GM19395 (cell line): ENCODE measurements around the gene SEMA7A.

Source experiments
- ATAC-seq: cut with Tn5 transposase; IDR thresholded peaks from one replicate; pipeline ENCODE4 v1.9.1; 2021; ENCODE audit warnings: mild to moderate bottlenecking, moderate library complexity; ENCODE audit not compliant: unreplicated experiment

Gene SEMA7A

DNA sequence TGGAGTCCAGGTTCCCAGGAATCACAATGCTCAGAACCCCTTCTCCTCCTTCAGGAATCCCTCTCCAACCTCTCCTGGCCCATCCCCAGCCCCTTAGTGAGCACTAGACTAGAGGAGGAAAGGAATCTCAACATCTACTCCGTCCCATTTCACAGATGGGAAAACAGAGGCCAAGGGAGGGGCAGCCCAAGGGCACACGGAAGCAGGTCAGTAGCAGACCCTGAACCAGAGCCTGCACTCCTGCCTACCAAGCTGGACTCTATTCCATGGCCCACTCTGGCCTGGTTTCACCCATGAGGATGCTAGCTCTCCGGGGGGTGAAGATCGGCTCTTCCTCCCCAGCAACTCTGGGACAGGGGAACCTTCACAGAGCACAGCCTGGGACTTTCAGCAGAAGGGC is 14.3 kb downstream of the SEMA7A start:
- no peak for ATAC-seq

DNA sequence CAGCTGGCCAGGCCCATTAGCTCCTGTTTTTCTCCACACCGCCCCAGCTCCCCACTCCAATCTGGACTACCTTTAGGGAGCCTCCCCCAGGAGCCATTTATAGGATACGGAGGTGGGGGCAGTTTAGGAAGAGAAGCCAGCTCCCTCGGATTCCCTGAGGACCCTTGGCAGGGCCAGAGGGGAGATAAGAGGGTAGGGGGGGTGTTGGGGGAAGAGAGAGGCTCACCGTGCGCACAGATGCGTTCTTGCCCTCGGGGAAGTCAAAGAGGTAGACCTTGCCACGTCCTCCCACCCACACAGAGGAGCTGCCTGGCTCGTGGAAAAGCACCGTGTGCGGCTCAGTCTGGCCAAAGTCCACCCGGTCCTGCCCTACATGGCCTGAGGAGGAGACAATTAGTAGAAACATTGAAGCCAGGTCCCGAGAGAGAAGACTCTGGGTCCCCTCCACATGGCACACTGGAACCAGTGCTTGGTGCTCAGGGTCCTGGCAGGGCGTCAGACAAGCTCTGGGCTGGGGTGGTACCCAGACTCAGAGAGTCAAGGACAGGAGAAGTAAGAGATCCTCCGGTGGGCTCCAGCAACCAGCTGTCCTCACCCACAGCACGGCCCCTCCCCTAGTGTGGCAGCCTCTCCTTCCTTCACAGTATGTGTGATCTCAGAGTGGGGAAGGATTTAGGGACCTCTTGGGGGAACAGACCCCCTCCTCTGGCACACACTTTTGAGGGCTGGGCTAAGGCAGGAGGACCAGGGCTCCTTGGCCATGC is 15.0 kb downstream of the SEMA7A start:
- ATAC-seq, result no peak

DNA sequence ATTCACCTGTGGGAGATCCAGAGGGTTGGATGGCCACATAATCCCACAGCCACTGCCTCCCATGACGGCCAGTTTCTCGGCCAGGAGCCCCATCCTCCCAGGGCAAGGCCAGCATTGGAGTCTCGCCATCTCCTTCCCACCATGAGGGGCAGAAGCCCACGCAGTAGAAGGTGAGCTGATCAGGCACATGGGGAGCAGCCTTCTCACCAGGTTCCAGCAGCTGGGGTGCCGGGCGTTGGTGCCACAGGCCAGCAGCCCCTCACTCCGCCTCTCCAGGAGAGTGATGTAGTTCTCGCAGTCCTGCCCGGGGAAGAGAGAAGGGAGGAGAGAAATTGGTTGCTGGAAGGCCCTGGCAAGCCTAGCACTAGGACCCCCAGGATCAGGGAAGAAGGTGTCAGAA is 16.1 kb downstream of the SEMA7A start:
- no peak for ATAC-seq

DNA sequence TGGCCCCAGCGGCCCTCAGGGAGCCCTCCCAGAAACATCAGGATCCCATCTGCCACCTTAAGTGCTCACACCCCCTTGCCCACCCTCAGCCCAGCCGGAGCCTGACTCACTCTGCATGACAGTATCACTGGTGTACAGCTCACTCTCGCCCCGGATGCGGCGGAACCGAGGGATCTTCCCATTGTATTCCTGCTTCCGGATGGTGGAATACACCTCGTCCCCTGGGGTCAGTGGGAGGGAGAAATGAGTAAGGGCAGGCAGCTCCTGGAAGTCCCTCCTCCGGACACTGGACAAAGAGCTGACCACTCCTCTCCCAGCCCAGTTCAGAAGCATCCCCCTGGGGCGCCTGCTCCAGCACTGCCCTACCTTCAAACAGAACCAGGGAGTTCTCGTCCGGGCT is 16.5 kb downstream of the SEMA7A start:
- no peak for ATAC-seq

DNA sequence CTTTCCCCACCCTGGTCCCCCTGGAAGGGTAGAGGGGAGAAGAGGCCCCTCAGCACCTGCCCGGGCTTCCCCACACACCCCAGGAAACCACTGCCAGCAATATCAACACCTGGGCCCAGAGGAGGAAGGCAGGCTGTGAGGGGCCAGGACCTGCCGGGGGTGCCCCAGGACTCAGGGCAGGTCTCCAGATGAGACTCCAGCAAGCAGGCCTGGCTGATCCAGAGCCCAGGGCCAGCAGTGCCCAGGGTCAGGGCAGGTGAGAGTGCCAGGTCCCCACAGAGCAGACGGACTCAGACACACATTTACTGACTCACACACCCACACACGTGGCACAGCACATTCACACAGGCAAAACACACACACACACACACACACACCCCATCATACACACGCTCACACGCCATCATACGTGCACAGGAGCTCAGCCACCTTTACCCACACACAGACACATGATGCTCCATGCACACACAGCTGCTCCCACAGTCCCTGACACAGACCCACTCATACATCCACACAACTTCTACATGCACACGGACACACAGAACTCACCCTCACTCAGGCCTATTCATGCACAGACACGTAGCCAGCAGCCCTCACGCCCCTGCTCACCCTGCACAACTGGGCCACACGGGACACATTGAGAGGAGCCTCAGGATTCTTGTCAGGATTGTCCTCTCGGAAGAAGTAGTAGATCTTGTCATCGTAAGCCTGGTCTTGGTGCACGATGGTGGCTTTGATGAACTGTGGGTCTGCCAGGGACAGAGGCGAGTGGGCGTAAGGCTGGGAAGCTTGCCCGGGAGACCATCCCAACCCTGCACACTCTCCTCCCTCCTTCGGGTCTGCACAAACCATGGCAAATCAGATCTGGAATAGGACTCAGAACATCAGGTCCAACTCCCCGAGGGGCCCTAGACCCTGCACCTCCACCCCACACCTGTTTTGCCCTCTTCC is 17.5 kb downstream of the SEMA7A start:
- no peak for ATAC-seq

DNA sequence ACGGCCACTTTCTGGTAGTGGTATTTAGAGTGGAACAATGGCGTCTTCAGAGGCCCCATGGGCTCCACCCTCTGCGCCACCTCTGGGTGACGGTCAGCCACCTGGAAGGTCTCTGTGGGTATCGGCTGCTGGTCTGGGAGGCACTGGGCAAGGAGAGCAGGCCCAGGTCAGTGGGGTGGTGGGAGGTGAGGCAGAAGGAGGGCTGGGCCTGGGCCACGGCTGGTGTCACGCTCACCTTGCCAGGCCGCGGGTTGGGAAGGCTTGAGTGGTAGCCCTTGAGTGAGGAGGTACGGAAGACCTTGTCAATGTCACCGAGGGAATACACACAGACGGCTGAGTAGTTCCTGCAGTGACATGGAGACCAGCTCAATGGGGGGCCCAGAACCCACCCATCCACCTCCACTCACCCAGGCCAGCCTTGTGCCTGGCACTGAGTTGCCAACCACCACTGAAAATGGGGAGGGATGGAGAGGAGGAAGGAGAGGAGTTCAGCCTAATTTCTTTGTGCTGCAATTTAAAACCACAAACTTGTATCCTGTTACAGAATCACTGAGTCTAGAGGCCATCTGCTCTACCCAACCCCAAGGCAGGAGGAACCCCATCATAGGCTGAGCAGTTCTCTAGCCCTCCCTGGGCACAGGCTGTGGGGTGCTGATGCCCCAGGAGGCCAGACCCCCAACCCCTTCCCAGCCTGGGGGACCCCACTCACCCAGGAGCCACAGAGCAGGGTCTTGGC is 19.0 kb downstream of the SEMA7A start:
- no peak for ATAC-seq

DNA sequence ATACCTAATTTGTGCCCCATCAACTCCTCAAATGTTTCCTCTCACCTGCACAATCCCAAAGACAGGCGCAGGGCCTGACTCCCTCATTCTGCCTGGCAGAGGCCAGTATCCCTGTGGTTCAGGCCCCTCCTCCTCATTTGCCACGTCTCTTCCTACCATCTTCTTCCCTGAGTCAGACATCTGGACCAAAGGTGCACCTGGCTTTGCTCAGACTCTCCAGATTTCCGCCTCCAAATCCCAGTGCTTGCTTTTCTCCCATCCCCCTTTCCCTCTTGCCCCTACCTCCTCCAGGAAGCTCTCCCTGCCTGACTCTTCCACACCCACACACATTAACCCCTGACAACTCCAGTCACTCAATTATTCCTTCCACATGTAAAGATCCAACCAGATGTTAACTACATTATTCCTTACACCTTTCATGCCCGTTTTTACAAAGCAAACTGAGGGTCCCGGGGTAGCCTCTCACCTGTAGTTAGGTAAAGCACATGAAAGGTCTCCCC is 19.6 kb downstream of the SEMA7A start:
- no peak for ATAC-seq

DNA sequence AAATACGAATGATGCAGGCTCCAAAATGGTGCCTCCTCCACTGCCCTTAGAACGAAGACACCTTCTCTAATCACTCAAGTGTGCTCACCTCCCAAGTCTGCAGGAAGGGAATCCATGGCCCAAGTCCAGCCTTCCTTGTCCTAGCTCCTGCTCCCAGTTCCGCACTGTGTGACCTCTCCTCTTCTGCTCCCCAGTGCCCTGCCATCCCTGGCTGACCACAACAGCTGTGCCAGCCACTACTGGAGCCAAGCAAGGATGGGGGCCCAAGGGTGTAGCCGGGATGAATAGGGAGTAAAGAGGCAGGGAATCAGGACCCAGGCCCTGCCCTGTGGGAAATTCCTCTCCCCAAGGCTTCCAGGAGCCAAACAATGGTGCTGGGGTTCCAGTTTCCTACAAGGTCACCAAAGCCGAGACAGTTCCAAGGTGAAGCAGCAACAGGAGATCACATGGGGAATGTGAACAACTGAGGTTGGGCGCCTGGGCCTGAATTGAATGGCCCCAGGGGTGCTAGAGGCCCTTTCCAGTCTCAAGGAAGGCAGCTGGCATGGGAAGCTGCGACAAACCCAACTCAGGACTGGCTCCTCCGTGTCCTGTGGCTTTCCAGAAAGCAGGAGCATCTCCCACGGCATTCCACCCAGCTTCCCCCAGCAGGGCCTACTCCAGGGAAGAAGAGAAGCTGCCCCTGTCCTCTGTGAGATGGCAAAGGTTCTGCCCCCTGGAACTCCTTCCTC is 20.2 kb downstream of the SEMA7A start:
- ATAC-seq, result no peak

DNA sequence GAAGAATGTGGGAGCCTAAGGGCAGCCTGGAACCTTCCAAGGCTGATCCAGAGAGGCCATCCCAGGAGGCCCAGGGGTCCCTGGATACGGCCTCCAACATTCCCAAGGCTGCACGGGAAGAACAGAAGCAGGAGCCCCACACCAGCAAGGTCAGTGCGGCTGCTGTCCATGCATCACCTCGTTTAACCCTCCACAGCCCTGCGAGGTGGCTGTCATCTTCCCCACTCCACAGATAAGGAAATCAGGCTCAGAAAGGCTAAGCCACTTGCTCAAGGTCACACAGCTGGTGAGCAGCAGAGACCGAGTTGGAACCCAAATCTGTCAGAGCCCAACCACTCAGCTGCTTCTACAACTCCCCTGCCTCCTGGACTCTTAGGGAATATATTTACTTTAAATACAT is 21.6 kb downstream of the SEMA7A start:
- ATAC-seq, result no peak

DNA sequence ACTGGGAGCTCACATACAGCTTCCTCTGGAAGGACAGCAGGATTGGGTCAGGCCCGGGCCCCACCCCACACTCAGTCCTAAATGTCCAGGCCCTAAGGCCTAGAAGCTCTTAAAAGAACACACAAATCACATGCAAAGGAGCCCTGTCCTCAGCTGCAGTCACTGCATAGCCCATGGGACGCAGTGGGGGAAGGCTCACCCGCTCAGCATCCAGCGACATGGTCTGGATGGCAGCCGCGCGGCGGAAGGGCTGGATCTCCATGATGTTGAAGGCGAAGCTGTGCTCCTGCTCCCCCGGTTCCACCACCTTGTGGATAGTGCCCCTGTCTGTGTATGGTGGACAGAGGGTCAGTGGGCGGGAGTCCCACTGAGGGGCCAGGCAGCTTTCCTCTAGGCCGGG is 22.1 kb downstream of the SEMA7A start:
- no peak for ATAC-seq

DNA sequence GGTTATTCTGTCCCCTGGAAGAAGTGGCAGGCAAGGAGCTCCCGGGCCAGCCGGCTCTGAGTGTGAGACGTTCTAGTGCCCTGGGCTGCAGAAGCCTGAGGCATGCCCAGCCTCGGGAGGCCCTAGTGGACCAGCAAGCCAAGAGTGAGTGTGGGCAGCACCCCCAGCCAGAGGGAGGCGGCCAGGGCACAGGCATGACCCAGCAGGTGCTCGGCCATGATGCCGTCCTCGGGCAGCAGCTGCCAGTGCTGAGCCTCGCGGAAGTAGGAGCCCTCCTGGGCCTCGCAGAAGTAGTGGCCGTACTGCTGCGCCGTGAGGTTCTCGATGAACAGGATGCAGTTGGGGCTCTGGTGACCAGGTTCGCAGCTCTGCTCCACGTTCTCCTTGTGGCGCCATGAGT is 23.3 kb downstream of the SEMA7A start:
- ATAC-seq, result no peak

DNA sequence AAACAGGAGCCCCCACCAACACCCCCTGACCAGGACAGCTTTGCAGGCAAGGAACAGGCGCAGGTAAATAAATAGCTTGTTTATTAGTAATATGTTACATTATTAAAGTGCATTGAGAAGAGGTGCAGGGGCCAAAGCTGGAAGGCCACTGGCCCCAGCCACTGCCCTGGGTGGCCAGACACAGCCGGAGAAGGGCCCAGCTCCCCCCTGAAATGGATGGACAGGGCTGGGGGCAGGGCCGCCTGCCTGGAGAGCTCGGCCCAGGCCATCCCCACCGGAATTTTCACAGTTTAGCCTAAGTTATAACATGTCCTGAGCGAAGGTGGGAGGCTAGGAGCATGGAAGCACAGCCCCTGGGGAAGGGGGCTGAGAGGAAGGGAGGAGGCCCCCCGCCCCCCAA is 24.5 kb downstream of the SEMA7A start:
- ATAC-seq, result no peak

DNA sequence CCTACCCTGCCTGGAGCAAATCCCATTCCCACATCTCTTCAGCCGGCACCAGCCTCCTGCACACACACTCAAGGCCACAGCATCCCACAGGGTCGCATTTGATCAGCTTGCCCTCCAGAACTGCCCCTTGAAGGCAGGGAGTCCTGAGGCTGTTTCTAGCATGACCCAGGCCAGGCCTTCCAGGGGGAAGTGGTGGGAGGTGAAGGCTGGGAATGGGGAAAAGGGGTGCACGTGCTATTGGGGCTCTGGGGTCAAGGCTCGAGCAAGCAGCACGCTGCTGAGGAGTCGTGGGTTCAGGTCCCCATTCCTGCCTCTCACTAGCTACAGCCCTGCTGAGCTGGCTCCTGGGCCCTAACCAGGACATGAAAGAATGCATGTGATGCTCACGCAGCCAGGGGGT is 24.9 kb downstream of the SEMA7A start:
- no peak for ATAC-seq

DNA sequence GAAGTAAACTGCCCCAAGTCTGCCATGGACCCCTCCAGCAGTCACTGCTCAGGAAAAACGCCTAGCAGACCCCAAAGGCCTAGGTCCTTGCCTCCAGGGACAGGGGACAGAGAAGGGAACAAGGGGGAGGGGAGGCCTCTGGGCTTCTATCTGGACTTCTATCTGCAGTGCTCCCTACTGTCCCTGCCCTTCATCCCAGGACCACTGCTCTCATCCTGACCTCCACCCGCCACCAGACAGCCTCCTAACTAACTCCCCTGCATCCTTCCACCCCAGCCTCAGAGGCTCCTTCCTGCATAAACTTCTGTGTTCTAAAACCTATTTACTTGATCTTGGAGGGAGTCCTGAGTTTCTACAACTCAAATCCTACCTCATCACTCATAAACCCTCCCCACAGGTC is 25.4 kb downstream of the SEMA7A start:
- no peak for ATAC-seq

DNA sequence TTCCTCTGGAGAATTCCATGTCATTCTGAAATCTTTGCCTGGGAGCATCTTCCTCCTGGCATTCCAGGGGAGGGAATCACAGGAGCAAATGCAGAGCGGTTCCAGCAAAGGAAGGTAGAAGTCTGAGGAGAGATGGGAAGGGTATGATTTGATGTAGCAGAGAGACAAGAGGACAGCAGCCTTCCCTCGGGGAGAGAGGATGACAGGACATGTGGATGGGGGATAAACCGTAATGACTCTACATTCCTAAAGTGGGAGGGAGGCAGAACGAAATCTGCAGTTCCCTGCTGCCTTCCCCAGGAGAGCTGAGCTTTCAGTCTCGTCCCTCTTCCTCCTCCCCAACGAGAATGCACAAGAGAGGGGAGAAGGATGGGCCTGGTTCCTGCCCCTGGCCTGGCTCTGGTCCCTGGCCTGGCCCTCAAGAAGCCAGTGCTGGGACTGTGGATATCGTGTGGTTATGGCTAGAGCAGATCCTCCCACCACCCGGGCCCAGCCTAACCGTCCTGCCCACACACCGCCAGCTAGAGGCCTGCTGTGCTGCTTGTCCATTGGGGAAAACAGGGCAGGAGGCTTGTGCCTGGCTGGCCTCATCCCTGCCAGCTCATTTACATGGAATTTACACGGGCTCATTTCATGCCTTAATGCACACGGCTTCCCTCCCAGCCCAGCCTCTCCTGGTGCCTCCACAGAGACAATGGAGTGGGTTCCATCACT is 26.6 kb downstream of the SEMA7A start:
- ATAC-seq, result no peak

DNA sequence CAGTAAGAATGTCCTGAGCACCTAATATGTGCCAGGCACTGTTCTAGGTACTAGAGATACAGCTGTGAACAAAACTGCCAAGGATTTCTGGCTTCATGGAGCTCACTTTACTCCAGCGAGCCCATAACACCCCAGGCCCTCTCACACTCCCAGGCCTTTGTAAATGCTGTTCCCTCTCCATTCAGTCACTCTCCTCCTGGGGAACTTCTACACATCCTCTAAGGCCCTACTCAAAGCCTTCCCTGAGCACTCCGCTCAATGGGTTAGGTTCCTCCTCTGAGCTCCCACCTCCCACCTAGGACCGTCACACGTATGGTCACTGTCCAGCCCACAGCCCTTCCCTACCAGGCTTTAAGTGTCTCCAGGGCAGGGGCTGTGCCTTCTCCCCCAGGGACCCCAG is 27.2 kb downstream of the SEMA7A start:
- no peak for ATAC-seq

DNA sequence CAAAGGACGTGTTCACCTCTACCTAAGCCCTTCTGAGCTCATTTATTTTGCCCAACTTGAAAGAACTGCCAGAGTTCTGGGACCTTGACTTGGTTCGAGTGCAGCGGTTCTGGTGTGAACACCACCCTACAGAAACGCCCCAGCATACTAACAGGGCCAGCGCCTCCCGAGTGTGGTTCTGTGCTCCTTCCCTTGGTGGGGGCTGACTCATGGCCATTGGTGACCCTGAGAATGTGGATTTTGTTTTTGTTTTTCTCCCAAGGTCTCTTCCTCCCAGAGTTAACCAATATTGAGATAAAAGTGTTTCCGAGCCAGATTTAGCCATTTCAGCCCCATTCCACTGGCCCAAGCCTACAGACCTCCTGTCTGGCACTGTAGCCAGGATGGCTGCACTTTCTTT is 27.9 kb downstream of the SEMA7A start:
- ATAC-seq, result no peak

DNA sequence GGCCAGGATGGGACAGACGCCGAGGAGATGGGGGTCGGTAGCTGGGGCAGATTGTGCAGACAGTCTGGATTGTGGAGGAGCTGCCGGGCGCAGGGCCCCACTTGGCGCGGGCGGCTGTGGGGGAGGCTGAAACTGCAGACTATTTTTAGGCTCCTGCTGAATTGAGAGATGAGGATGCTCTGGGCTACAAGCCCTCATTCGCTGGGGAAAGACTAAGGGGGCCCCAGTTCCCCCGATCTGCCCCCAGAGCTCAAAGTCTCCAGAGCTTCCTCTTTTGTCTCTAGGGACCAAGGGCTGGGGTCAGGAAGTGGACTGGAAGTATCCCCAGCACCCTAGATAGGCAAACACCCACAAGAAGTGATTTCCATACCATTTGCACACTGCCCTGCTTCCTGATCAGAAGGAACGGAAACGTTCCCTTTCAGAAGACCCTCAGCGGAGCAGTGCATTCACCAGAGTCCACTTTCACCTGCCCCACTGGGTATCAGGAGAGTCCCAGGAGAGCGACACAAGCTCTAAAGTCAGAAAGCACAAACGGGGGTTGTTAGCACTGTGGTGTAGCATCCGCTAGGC is 29.7 kb downstream of the SEMA7A start:
- peak; percentile 36 for ATAC-seq

DNA sequence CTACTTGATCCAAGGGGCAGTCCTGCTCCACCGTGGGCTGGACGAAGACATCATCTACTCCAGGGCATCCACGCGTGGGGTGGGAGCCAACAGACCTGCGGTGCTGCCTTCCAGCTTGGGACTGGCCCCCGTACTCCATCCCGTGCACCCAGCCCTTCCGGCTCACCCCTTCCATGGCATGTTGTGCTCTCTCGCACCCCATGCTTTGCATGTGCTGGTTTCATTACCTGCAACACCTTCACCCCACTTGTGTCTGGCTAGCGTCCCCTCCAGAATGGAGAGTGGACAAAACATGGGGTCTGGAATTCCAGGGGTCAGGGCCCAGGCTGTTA is 30.2 kb downstream of the SEMA7A start:
- no peak for ATAC-seq
